ENCODE results near the gene MTSS2.
A peak's percentile ranks its signal among the peaks of the same experiment; 100 is the strongest.

MTSS2 gene

DNA sequence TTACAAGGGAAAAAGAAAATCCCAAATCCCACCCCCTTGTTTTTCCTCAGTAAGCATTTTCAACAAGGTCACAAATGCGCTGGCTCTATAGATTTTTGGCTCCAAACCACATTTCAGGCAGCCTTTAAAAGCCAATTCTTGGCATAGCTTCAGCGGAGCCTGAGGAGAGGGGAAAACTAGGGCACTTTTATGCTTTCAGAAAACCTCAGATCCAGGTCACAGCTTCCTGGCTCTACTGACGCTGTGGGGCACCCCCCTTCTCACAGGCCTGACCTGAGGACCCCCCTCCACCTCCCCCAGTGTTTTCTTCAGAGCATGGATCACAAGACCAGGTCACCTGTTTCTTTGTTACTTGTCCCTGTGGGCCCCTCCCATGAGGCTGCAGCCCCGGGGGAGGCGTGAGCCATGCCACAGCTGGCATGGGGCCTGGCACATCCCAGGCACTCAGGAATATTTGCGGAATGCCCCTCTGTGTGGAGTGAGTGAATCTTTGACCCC is 30.1 kb upstream of the MTSS2 start:
- no peak overlapping the region for H2BK120ac ChIP-seq (ENCODE audit: low read depth, low read length)
- no CpG with 5 or more reads among the region's 6 CpGs for WGBS (ENCODE audit: extremely low coverage, insufficient coverage, low lambda C conversion rate)
- no peaks in the 10 kb centered on the region for H3K79me2 ChIP-seq (ENCODE audit: control insufficient read depth, insufficient read depth, low read length)
- no peak for DNase-seq
- no peaks in the 10 kb centered on the region for H3K36me3 ChIP-seq (ENCODE audit: control insufficient read depth, insufficient read depth, low read length)
- no peak overlapping the region for H3K4me3 ChIP-seq (ENCODE audit: low read length)
- no peak overlapping the region for H4K8ac ChIP-seq (ENCODE audit: low read depth, low read length)
- no peak overlapping the region for H3K9ac ChIP-seq (ENCODE audit: low read length)
- no peak overlapping the region for H2BK15ac ChIP-seq (replicated peaks; ENCODE audit: low read depth)
- H2BK5ac ChIP-seq (ENCODE audit: low read length): no peak overlapping the region
- no peak overlapping the region for H3K56ac ChIP-seq (ENCODE audit: low read length)
- H3K4me1 ChIP-seq (ENCODE audit: control insufficient read depth, low read depth, low read length): peaks cover 4% of the 10 kb centered on the region
- no peak overlapping the region for H4K5ac ChIP-seq (ENCODE audit: low read length)
- H3K27ac ChIP-seq (ENCODE audit: low read depth, low read length): no peak overlapping the region
- H3K18ac ChIP-seq (ENCODE audit: low read length): no peak overlapping the region
- no peak overlapping the region for H3K4ac ChIP-seq (ENCODE audit: low read depth, low read length)
- H3K27me3 ChIP-seq (ENCODE audit: insufficient read depth, low read length, poor library complexity): no peaks in the 10 kb centered on the region
- no peaks in the 10 kb centered on the region for H3K79me1 ChIP-seq (ENCODE audit: low read length)
- no peak overlapping the region for H2AK5ac ChIP-seq (ENCODE audit: low read length)
- no peak overlapping the region for H3K4me2 ChIP-seq (ENCODE audit: low read length)
- H3K23ac ChIP-seq (ENCODE audit: low read length): no peak overlapping the region

DNA sequence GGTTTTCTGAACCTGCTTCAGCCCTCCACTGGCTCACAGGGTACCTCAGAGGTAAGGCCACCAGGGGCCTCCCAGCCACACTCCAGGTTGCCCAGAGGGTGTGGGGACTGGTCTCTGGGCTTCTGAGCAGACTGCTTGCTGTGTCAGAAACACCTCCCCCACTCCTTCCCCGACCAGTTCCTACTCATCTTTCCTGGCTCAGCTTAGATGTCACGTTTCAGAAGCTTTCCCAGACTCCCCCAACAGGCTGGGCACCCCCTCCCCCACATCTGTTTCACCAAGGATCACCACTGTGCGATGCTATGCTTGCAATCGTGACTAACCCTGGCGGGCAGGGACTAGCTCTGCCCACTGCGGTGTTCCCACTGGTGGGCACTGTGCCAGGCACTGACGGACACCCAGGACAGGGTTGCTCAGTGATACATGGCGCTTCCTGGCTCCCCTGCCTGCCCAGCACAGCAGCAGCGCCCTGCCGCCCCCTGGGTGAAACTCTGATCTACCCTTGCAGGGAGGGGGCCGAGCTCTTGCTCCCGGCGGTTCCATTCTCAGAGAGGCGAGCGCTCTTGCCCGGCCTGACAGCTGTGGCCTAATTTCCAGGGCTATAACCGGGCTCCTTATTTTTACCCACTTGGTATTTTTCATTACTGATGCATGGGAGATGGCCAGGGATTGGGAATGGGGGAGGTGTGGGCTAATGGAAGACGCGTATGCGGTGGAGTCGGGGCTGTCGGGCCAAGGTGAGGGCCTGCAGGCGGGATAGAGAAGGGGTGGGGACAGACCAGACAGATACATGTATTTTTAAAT is 29.4 kb upstream of the MTSS2 start:
- Histone ChIP-seq H3K79me2 (ENCODE audit: control insufficient read depth, insufficient read depth, low read length) (no peaks in the 10 kb centered on the region), H3K4me2 (ENCODE audit: low read length) (no peak overlapping the region), H3K9ac (ENCODE audit: low read length) (peak overlapping the region; percentile 13), H3K4ac (ENCODE audit: low read depth, low read length) (no peak overlapping the region), H4K8ac (ENCODE audit: low read depth, low read length) (no peak overlapping the region), H2BK120ac (ENCODE audit: low read depth, low read length) (no peak overlapping the region), H3K4me1 (ENCODE audit: control insufficient read depth, low read depth, low read length) (peaks cover 4% of the 10 kb centered on the region), H2BK15ac (replicated peaks; ENCODE audit: low read depth) (no peak overlapping the region), H3K79me1 (ENCODE audit: low read length) (no peaks in the 10 kb centered on the region), H3K56ac (ENCODE audit: low read length) (peak overlapping the region; percentile 12), H3K4me3 (ENCODE audit: low read length) (no peak overlapping the region), H3K27me3 (ENCODE audit: insufficient read depth, low read length, poor library complexity) (no peaks in the 10 kb centered on the region), H2AK5ac (ENCODE audit: low read length) (no peak overlapping the region), H3K18ac (ENCODE audit: low read length) (no peak overlapping the region), H3K36me3 (ENCODE audit: control insufficient read depth, insufficient read depth, low read length) (no peaks in the 10 kb centered on the region), H3K23ac (ENCODE audit: low read length) (no peak overlapping the region), H3K27ac (ENCODE audit: low read depth, low read length) (no peak overlapping the region), H2BK5ac (ENCODE audit: low read length) (no peak overlapping the region), H4K5ac (ENCODE audit: low read length) (no peak overlapping the region)
- WGBS (ENCODE audit: extremely low coverage, insufficient coverage, low lambda C conversion rate): no CpG with 5 or more reads among the region's 23 CpGs
- DNase-seq: peak; percentile 69

DNA sequence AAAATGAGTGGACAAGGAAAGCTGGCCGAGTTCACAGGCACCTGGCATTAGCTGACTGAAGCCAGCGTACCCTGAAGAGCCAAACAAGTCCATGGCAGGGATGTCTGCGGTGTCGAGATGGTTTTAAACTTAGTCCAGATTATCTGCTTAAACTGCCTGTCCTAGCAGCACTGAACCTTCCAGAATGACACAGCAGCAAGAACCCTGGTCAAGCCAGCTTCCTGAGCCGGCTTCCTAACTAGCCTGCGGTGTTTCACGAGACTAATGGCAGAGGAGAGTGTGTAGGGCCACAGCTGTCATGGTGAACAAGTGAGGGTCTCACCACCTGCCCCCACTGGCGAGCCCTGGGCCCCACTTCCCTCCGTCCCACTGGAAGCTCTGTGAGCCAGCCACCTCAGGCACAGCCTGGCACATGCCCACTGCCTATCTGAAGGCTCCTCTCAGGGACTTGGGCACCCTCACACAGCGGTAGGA is 28.8 kb upstream of the MTSS2 start:
- Histone ChIP-seq H3K9ac (ENCODE audit: low read length) (no peak overlapping the region), H3K79me2 (ENCODE audit: control insufficient read depth, insufficient read depth, low read length) (no peaks in the 10 kb centered on the region), H3K27ac (ENCODE audit: low read depth, low read length) (no peak overlapping the region), H2AK5ac (ENCODE audit: low read length) (no peak overlapping the region), H3K4ac (ENCODE audit: low read depth, low read length) (no peak overlapping the region), H3K4me1 (ENCODE audit: control insufficient read depth, low read depth, low read length) (peaks cover 4% of the 10 kb centered on the region), H3K36me3 (ENCODE audit: control insufficient read depth, insufficient read depth, low read length) (no peaks in the 10 kb centered on the region), H2BK120ac (ENCODE audit: low read depth, low read length) (no peak overlapping the region), H3K4me2 (ENCODE audit: low read length) (no peak overlapping the region), H4K8ac (ENCODE audit: low read depth, low read length) (no peak overlapping the region), H3K79me1 (ENCODE audit: low read length) (no peaks in the 10 kb centered on the region), H2BK5ac (ENCODE audit: low read length) (no peak overlapping the region), H2BK15ac (replicated peaks; ENCODE audit: low read depth) (no peak overlapping the region), H3K27me3 (ENCODE audit: insufficient read depth, low read length, poor library complexity) (no peaks in the 10 kb centered on the region), H4K5ac (ENCODE audit: low read length) (no peak overlapping the region), H3K18ac (ENCODE audit: low read length) (no peak overlapping the region), H3K4me3 (ENCODE audit: low read length) (no peak overlapping the region), H3K56ac (ENCODE audit: low read length) (peak overlapping the region; percentile 3), H3K23ac (ENCODE audit: low read length) (no peak overlapping the region)
- no CpG with 5 or more reads among the region's 10 CpGs for whole genome bisulfite sequencing (ENCODE audit: extremely low coverage, insufficient coverage, low lambda C conversion rate)
- no peak for DNase-seq

DNA sequence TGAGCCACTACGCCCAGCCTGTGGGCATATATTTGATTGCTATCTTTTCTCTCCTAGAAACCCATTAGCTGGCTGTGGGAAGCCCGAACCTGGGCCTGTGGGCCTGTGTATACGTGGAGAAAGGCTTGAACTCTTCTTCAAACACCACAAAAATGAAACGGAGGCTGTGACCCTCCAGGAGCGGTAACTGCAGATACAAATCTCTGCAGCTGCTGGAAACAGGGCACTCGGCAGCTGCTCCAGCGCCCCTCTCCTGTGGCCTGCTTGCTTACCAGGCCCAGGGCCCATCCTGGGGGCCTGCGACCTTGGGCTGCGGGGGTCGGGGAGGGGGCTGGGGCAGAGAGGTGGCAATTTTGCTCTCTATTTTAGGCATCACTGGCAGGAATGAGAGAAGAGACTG is 28.0 kb upstream of the MTSS2 start:
- WGBS (ENCODE audit: extremely low coverage, insufficient coverage, low lambda C conversion rate): no CpG with 5 or more reads among the region's 10 CpGs
- no peaks in the 10 kb centered on the region for H3K36me3 ChIP-seq (ENCODE audit: control insufficient read depth, insufficient read depth, low read length)
- no peak overlapping the region for H2BK15ac ChIP-seq (replicated peaks; ENCODE audit: low read depth)
- no peak overlapping the region for H3K4ac ChIP-seq (ENCODE audit: low read depth, low read length)
- H2BK5ac ChIP-seq (ENCODE audit: low read length): no peak overlapping the region
- no peak overlapping the region for H3K56ac ChIP-seq (ENCODE audit: low read length)
- no peaks in the 10 kb centered on the region for H3K79me2 ChIP-seq (ENCODE audit: control insufficient read depth, insufficient read depth, low read length)
- H3K18ac ChIP-seq (ENCODE audit: low read length): no peak overlapping the region
- no peaks in the 10 kb centered on the region for H3K27me3 ChIP-seq (ENCODE audit: insufficient read depth, low read length, poor library complexity)
- H3K23ac ChIP-seq (ENCODE audit: low read length): no peak overlapping the region
- no peak for DNase-seq
- H2AK5ac ChIP-seq (ENCODE audit: low read length): no peak overlapping the region
- H3K79me1 ChIP-seq (ENCODE audit: low read length): no peaks in the 10 kb centered on the region
- H3K9ac ChIP-seq (ENCODE audit: low read length): no peak overlapping the region
- peaks cover 4% of the 10 kb centered on the region for H3K4me1 ChIP-seq (ENCODE audit: control insufficient read depth, low read depth, low read length)
- H4K8ac ChIP-seq (ENCODE audit: low read depth, low read length): no peak overlapping the region
- no peak overlapping the region for H3K4me3 ChIP-seq (ENCODE audit: low read length)
- no peak overlapping the region for H3K4me2 ChIP-seq (ENCODE audit: low read length)
- no peak overlapping the region for H3K27ac ChIP-seq (ENCODE audit: low read depth, low read length)
- no peak overlapping the region for H4K5ac ChIP-seq (ENCODE audit: low read length)
- no peak overlapping the region for H2BK120ac ChIP-seq (ENCODE audit: low read depth, low read length)

DNA sequence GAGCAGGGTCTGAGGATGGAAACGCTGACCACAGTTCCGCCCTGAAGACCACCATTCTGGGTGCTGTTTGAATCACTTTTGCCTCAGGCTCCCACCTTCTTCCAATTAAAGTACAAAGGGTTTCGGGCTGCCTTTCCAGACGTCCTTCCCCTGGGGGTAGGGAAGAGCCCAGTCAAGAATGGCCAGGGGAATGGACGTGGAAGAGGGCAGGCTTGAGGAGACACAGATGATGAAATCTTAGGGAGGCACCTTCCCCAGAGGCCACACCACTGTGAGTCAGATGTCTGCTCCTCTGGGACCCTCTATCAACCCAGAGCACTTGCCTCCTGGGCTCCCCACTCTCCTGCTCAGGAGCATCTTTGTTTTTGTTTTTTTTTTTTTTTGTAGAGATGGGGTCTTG is 27.5 kb upstream of the MTSS2 start:
- H3K4me1 ChIP-seq (ENCODE audit: control insufficient read depth, low read depth, low read length): peaks cover 4% of the 10 kb centered on the region
- H3K4me2 ChIP-seq (ENCODE audit: low read length): no peak overlapping the region
- no peak overlapping the region for H3K18ac ChIP-seq (ENCODE audit: low read length)
- no peak overlapping the region for H3K27ac ChIP-seq (ENCODE audit: low read depth, low read length)
- H3K9ac ChIP-seq (ENCODE audit: low read length): no peak overlapping the region
- H4K8ac ChIP-seq (ENCODE audit: low read depth, low read length): no peak overlapping the region
- H3K4me3 ChIP-seq (ENCODE audit: low read length): no peak overlapping the region
- no peaks in the 10 kb centered on the region for H3K79me2 ChIP-seq (ENCODE audit: control insufficient read depth, insufficient read depth, low read length)
- no CpG with 5 or more reads among the region's 5 CpGs for WGBS (ENCODE audit: extremely low coverage, insufficient coverage, low lambda C conversion rate)
- no peaks in the 10 kb centered on the region for H3K36me3 ChIP-seq (ENCODE audit: control insufficient read depth, insufficient read depth, low read length)
- no peak for DNase-seq
- H3K23ac ChIP-seq (ENCODE audit: low read length): no peak overlapping the region
- no peak overlapping the region for H2BK15ac ChIP-seq (replicated peaks; ENCODE audit: low read depth)
- H3K4ac ChIP-seq (ENCODE audit: low read depth, low read length): no peak overlapping the region
- no peak overlapping the region for H2BK120ac ChIP-seq (ENCODE audit: low read depth, low read length)
- no peak overlapping the region for H2AK5ac ChIP-seq (ENCODE audit: low read length)
- H4K5ac ChIP-seq (ENCODE audit: low read length): no peak overlapping the region
- H3K56ac ChIP-seq (ENCODE audit: low read length): no peak overlapping the region
- no peaks in the 10 kb centered on the region for H3K79me1 ChIP-seq (ENCODE audit: low read length)
- no peaks in the 10 kb centered on the region for H3K27me3 ChIP-seq (ENCODE audit: insufficient read depth, low read length, poor library complexity)
- no peak overlapping the region for H2BK5ac ChIP-seq (ENCODE audit: low read length)

Measured in mesendoderm (in vitro differentiated cells).